Measurements from ENCODE around the gene CAMK2D.

DNA sequence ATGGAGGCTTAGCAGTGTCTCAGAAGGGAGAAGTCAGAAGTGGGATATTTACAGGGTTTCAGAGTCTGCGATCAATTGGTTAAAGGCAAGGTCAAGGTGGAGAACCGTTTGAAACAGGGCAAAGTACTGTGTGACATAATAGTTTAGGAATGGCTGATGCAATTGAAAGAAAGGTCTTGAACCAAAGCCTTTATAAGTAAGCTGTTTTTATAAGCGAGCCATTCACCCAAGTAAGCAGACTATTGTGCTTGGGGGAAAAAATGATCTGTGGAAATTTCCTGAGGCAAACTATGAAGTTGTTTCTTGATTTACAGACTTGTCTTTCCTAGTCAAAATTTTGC is 327.3 kb downstream of the CAMK2D start:
- TF ChIP-seq EZH2 (IDR thresholded peaks at IDR 0.05; ENCODE audit: borderline replicate concordance, low read depth, low read length, poor library complexity, severe bottlenecking): no peak
- TF ChIP-seq, protein P1, sequence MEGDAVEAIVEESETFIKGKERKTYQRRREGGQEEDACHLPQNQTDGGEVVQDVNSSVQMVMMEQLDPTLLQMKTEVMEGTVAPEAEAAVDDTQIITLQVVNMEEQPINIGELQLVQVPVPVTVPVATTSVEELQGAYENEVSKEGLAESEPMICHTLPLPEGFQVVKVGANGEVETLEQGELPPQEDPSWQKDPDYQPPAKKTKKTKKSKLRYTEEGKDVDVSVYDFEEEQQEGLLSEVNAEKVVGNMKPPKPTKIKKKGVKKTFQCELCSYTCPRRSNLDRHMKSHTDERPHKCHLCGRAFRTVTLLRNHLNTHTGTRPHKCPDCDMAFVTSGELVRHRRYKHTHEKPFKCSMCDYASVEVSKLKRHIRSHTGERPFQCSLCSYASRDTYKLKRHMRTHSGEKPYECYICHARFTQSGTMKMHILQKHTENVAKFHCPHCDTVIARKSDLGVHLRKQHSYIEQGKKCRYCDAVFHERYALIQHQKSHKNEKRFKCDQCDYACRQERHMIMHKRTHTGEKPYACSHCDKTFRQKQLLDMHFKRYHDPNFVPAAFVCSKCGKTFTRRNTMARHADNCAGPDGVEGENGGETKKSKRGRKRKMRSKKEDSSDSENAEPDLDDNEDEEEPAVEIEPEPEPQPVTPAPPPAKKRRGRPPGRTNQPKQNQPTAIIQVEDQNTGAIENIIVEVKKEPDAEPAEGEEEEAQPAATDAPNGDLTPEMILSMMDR (conservative IDR thresholded peaks at IDR 0.05; ENCODE audit: low read depth, low read length): no peak
